NT2/D1 (cell line): Measurements from ENCODE around the gene PEX16.

Experiments
- YY1 ChIP-seq: IDR thresholded peaks from 2 replicates; pipeline ENCODE4 v1.6.1; 2011; ENCODE audit not compliant: insufficient read length, insufficient read depth
- ZNF274 ChIP-seq: IDR thresholded peaks from 2 replicates; pipeline ENCODE4 v1.6.1; 2011; ENCODE audit warnings: mild to moderate bottlenecking, low read depth, low read length

DNA sequence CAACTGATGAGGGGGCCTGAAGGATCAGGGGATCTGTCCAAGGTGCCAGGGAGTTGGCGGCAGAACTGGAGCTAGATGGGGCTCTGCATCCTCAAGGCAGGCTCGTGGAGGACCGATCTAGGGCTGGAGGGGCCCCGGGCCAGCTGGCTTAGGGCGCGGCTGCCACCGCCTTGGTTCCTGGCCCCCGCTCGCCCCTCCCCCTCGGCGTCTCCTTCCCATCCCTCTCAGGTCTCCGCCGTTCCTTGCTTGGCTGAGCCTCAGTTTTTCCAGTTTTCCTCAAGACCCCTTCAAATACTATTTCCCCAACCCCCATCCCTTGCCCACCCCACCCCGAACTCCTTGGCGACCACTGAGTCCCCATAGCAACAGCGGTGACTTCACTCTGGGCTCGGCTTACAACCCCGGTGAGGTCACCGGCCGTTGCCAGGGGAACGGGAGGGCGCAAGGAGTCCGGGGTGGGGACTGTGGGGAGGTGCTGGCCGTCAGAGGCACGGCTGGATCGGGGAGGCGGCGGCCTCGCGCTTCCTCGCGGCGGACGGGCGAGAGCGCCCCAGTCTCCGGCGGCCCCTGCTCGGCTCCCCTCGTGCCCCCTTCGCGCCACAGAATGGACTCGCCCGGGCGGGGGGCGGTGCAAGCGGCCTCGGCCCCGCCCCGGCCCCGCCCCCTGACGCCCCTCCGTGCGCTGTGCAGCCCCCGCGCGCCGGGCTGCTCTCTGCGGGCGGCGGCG, 18.1 kb downstream of the PEX16 start:
- TF ChIP-seq ZNF274 (no peak), YY1 (no peak)
